Heart left ventricle (tissue), 13 donors: ENCODE measurements around the gene TUBB3.
A peak's percentile ranks its signal among the peaks of the same experiment; 100 is the strongest.

Experiments
- POLR2A ChIP-seq, 2 donors: fragments of 450-650 bp; IDR thresholded peaks; one replicate each; pipeline ENCODE4 v1.6.1; 2017; ENCODE audit warnings: antibody characterized with exemption in 2 of 2, mild to moderate bottlenecking in 2 of 2, moderate library complexity in 2 of 2
- TF ChIP-seq, protein P1 (sequence below), 12 donors: fragments of 200-600 bp; sonication (generic) in 4 of 12; IDR thresholded peaks; one replicate each; pipeline versions ENCODE4 v1.5.0 to v1.8.0; 2018 to 2022; ENCODE audit warnings: antibody characterized with exemption in 12 of 12, mild to moderate bottlenecking in 5 of 12
- donor health status: ischemic (EF 13 %, LVEDD 7.1; RV severe dilation, severe dysfunction).
- donor health status: DM: no; HTN: yes; CAD: no.
- donor health status: DM: no; HTN: no; CAD: no.
- donor health status: ischemic (EF 25% LVEDD 6.9; RV normal size, moderate dysfunction).
- donor health status: ischemic (EF 25% LVEDD 5.7; RV mildly dilated, moderate dysfunction).
- donor health status: ischemic (EF 35%, LVEDD 5.7; RV mildly dilated, moderate dysfunction).
- donor health status: nonischemic (EF 11% LVEDD 7.7; RV severe dilation, severe dysfunction).
- donor health status: DM: yes; HTN: yes; CAD: no.
- donor health status: PGD.
- donor health status: ischemic (EF 29% LVEDD 5.4; RV normal size, mild dysfunction).
- donor health status: nonischemic (EF 23%, LVEDD 6.1; RV moderate dilation, normal function).

DNA sequence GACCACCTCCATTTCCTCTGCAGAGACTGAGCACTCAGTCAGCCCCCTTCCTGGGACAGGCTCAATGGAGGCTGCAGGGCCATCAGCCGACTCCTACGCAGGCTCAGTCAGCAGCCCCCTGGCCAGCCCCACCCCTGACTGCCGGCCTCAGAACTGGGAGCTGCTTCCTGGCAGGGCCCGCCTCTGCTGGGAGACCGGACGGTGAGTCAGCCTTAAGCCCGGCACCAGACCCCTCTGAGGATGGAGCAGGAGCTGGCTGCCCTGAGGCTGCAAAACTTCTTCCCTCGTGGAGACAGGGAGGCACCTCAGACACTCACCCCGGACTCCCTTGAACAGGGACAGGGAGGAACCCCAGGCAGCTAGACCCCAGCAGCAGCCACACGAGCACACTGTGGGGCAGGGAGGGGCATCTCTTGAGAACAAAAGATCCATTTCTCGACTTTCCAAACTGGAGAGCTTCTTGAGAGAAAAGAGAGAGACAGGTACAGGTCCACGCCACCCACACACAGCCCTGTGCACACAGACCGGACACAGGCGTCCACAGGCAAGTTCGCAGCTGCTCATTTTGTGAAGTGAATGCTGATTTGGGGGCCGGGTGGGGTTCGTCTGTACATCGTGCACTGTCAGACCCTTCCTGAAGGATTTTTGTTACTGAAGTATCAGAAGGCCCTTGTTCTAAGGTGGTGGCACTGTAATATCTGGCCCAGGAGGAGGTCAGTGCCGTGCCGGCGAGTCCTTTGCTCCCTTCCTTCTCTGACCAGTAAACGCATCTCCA is 1.3 kb upstream of the TUBB3 start:
- TF ChIP-seq, protein P1, sequence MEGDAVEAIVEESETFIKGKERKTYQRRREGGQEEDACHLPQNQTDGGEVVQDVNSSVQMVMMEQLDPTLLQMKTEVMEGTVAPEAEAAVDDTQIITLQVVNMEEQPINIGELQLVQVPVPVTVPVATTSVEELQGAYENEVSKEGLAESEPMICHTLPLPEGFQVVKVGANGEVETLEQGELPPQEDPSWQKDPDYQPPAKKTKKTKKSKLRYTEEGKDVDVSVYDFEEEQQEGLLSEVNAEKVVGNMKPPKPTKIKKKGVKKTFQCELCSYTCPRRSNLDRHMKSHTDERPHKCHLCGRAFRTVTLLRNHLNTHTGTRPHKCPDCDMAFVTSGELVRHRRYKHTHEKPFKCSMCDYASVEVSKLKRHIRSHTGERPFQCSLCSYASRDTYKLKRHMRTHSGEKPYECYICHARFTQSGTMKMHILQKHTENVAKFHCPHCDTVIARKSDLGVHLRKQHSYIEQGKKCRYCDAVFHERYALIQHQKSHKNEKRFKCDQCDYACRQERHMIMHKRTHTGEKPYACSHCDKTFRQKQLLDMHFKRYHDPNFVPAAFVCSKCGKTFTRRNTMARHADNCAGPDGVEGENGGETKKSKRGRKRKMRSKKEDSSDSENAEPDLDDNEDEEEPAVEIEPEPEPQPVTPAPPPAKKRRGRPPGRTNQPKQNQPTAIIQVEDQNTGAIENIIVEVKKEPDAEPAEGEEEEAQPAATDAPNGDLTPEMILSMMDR (IDR thresholded peaks at IDR 0.05) = no peak
- peak in 1 of 2 donors; percentile 82 for TF ChIP-seq POLR2A (IDR thresholded peaks at IDR 0.05)
